Neural cell (in vitro differentiated cells): Measurements from ENCODE around the gene FBXO38.

ENCODE experiments used
- EP300 ChIP-seq: fragments of 450-650 bp; conservative IDR thresholded peaks from 2 replicates; pipeline ENCODE4 v1.6.1; 2014; ENCODE audit warnings: antibody characterized with exemption, mild to moderate bottlenecking, moderate library complexity; ENCODE audit not compliant: poor library complexity, severe bottlenecking
- EZH2 ChIP-seq: fragments of 200-600, 300-800 bp; shearing (Covaris generic), sonication (generic); IDR thresholded peaks from 2 replicates; pipeline ENCODE4 v1.6.1; 2014; ENCODE audit warnings: antibody characterized with exemption, low read length, borderline replicate concordance, mild to moderate bottlenecking; ENCODE audit not compliant: insufficient read depth, poor library complexity, severe bottlenecking
- MXI1 ChIP-seq: fragments of 450-650 bp; conservative IDR thresholded peaks from 2 replicates; pipeline ENCODE4 v1.6.1; 2014; ENCODE audit warnings: antibody characterized with exemption, mild to moderate bottlenecking; ENCODE audit not compliant: poor library complexity, severe bottlenecking
- POLR2AphosphoS5 ChIP-seq: IDR thresholded peaks from 2 replicates; pipeline ENCODE4 v1.6.1; 2012
- SMC3 ChIP-seq: fragments of 450-650 bp; conservative IDR thresholded peaks from 2 replicates; pipeline ENCODE4 v1.6.1; 2014; ENCODE audit warnings: antibody characterized with exemption, mild to moderate bottlenecking, moderate library complexity; ENCODE audit not compliant: poor library complexity
- TAF1 ChIP-seq: IDR thresholded peaks from 2 replicates; pipeline ENCODE4 v1.6.1; 2012; ENCODE audit warnings: low read depth
- TF ChIP-seq, protein P1 (sequence below): fragments of 450-650 bp; IDR thresholded peaks from 2 replicates; pipeline ENCODE4 v1.5.1; 2014; ENCODE audit warnings: antibody characterized with exemption, mild to moderate bottlenecking, moderate library complexity; ENCODE audit not compliant: poor library complexity, severe bottlenecking
- TF ChIP-seq, protein P2 (sequence below): IDR thresholded peaks from 2 replicates; pipeline ENCODE4 v1.6.1; 2012; ENCODE audit warnings: borderline replicate concordance

DNA sequence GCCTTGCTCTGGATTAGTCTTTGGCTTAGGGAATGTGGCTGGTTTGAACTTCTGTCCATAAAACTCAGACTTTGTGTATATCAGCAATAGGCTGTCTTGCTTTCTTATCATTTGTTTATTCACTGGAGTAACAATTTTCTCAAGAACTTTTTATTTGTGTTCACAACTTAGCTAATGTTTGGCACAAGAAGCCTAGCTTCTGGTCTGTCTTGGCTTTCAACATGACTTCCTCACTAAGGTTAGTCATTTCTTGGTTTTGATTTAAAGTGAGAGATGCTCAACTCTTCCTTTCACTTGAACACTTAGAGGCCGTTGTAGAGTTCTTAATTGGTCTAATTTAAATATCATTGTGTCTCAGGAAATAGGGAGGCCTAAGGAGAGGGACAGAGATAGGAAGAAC, 4.9 kb downstream of the FBXO38 start:
- TF ChIP-seq, protein P1, sequence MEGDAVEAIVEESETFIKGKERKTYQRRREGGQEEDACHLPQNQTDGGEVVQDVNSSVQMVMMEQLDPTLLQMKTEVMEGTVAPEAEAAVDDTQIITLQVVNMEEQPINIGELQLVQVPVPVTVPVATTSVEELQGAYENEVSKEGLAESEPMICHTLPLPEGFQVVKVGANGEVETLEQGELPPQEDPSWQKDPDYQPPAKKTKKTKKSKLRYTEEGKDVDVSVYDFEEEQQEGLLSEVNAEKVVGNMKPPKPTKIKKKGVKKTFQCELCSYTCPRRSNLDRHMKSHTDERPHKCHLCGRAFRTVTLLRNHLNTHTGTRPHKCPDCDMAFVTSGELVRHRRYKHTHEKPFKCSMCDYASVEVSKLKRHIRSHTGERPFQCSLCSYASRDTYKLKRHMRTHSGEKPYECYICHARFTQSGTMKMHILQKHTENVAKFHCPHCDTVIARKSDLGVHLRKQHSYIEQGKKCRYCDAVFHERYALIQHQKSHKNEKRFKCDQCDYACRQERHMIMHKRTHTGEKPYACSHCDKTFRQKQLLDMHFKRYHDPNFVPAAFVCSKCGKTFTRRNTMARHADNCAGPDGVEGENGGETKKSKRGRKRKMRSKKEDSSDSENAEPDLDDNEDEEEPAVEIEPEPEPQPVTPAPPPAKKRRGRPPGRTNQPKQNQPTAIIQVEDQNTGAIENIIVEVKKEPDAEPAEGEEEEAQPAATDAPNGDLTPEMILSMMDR: no peak
- TF ChIP-seq MXI1 (no peak), POLR2AphosphoS5 (no peak), EP300 (no peak), EZH2 (no peak), TAF1 (no peak), SMC3 (no peak)
- TF ChIP-seq, protein P2, sequence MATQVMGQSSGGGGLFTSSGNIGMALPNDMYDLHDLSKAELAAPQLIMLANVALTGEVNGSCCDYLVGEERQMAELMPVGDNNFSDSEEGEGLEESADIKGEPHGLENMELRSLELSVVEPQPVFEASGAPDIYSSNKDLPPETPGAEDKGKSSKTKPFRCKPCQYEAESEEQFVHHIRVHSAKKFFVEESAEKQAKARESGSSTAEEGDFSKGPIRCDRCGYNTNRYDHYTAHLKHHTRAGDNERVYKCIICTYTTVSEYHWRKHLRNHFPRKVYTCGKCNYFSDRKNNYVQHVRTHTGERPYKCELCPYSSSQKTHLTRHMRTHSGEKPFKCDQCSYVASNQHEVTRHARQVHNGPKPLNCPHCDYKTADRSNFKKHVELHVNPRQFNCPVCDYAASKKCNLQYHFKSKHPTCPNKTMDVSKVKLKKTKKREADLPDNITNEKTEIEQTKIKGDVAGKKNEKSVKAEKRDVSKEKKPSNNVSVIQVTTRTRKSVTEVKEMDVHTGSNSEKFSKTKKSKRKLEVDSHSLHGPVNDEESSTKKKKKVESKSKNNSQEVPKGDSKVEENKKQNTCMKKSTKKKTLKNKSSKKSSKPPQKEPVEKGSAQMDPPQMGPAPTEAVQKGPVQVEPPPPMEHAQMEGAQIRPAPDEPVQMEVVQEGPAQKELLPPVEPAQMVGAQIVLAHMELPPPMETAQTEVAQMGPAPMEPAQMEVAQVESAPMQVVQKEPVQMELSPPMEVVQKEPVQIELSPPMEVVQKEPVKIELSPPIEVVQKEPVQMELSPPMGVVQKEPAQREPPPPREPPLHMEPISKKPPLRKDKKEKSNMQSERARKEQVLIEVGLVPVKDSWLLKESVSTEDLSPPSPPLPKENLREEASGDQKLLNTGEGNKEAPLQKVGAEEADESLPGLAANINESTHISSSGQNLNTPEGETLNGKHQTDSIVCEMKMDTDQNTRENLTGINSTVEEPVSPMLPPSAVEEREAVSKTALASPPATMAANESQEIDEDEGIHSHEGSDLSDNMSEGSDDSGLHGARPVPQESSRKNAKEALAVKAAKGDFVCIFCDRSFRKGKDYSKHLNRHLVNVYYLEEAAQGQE: no peak
